ENCODE data around the gene ZNF831.

Gene ZNF831

GRCh38 chr20:59307270-59307669 lies 143.6 kb downstream of the ZNF831 start:
- H2AFZ ChIP-seq (ENCODE audit: low read depth): no peak overlapping the region
- no peak for TF ChIP-seq CTCF (conservative IDR thresholded peaks at IDR 0.05; ENCODE audit: low read depth, low read length)
- no peak overlapping the region for H3K27ac ChIP-seq
- no peaks in the 10 kb centered on the region for H4K20me1 ChIP-seq (ENCODE audit: insufficient read depth)
- no peak overlapping the region for H3K4me2 ChIP-seq
- H3K4me3 ChIP-seq (IDR thresholded peaks at IDR 0.05; ENCODE audit: insufficient read depth, low read depth, low read length): no peak overlapping the region
- H3K79me2 ChIP-seq (ENCODE audit: insufficient read depth, low read depth): no peaks in the 10 kb centered on the region
- no peaks in the 10 kb centered on the region for H3K4me1 ChIP-seq (ENCODE audit: low read depth, poor library complexity, severe bottlenecking)
- peaks cover 10% of the 10 kb centered on the region; the same call in 1 of the 2 replicates for H3K27me3 ChIP-seq (ENCODE audit: insufficient read depth, low read depth)
- no peak overlapping the region for H3K9ac ChIP-seq
- no peaks in the 10 kb centered on the region for H3K36me3 ChIP-seq (ENCODE audit: insufficient read depth)
